HepG2 (cell line): ENCODE measurements around the gene SYT8. TPM values are rescaled to one million over a fixed set of nuclear protein-coding genes. Genes with fewer than 3 reads are reported as not detected.

Experiments
- ATAC-seq: fragments of 200-7000 bp; cut with Tn5 transposase; 3 replicates; pipeline ENCODE4 v1.9.1; 2020; ENCODE audit warnings: mild to moderate bottlenecking, moderate library complexity
- BruUV-seq: library from RNA; stranded (reverse); fragments of 400-500 nt; replicated peaks from 2 replicates; lab custom pipeline; 2021; lab: Mats Ljungman, UMichigan
- CTCF ChIA-PET: fragments of 300-600 bp; formaldehyde crosslinking; extraction: SDS; loops from one replicate; lab custom pipeline; 2021; ENCODE audit warnings: low total read pairs, inconsistent platforms, low intra/inter-chr PET ratio; lab: Yijun Ruan, JAX
- POLR2A ChIA-PET: fragments of 350-600 bp; sonication (Branson Sonifier 250); formaldehyde crosslinking; loops from one replicate; lab custom pipeline; 2020; ENCODE audit warnings: antibody characterized with exemption, inconsistent platforms; lab: Yijun Ruan, JAX
- DNase-seq: peaks from one replicate; pipeline ENCODE4 v3.0.0-alpha.2; 2015; ENCODE audit warnings: low spot score
- FAIRE-seq: peaks from 3 replicates; lab custom pipeline; 2011; peaks lifted over from hg19 to GRCh38; lab: Jason Lieb, UNC
- H2AFZ ChIP-seq: one replicate; pipeline ENCODE4 v1.6.1; 2011; ENCODE audit warnings: low read length, inconsistent platforms
- H3K27ac ChIP-seq: fragments of 300-600 bp; 3 replicates; pipeline ENCODE4 v1.8.0; 2011; ENCODE audit warnings: mixed run types, mild to moderate bottlenecking, mixed read lengths, low read length, inconsistent platforms; ENCODE audit not compliant: insufficient read depth; ENCODE audit errors: extremely low read length
- H3K27me3 ChIP-seq, 2 experiments: fragments of 200-600 bp in 1 of 2; 2 replicates in 1 of 2; 3 replicates in 1 of 2; pipeline versions ENCODE4 v1.6.0 to v1.8.0; 2011; ENCODE audit warnings: low read length in 2 of 2, mild to moderate bottlenecking in 2 of 2, moderate library complexity in 2 of 2, inconsistent platforms in 1 of 2; ENCODE audit not compliant: insufficient read depth in 2 of 2, control insufficient read depth in 1 of 2
- H3K36me3 ChIP-seq, 2 experiments: fragments of 200-600 bp in 1 of 2; replicated peaks in 1 of 2; 2 replicates in 1 of 2; 3 replicates in 1 of 2; pipeline versions ENCODE4 v1.5.1 to v1.8.0; 2011; ENCODE audit warnings: low read length in 2 of 2, inconsistent platforms in 1 of 2; ENCODE audit not compliant: insufficient read depth in 2 of 2, control insufficient read depth in 1 of 2
- H3K4me1 ChIP-seq: 2 replicates; pipeline ENCODE4 v1.5.1; 2012; ENCODE audit warnings: low read length, inconsistent platforms; ENCODE audit not compliant: insufficient read depth
- H3K4me2 ChIP-seq: 2 replicates; pipeline ENCODE4 v1.6.0; 2011; ENCODE audit warnings: low read depth, low read length, inconsistent platforms
- H3K4me3 ChIP-seq, 3 experiments: fragments of 200-600 bp in 1 of 3; sonication (generic), shearing (Covaris generic) in 1 of 3; replicated peaks in 1 of 3; 2 replicates each; pipeline ENCODE4 v1.5.1; 2011 to 2016; ENCODE audit warnings: low read length in 3 of 3, inconsistent platforms in 2 of 3, low read depth in 2 of 3, mild to moderate bottlenecking in 2 of 3, control low read depth in 1 of 3, mixed read lengths in 1 of 3; ENCODE audit not compliant: insufficient read depth in 1 of 3
- H3K79me2 ChIP-seq: one replicate; pipeline ENCODE4 v1.6.1; 2011; ENCODE audit warnings: low read length, inconsistent platforms; ENCODE audit not compliant: insufficient read depth
- H3K9ac ChIP-seq: 2 replicates; pipeline ENCODE4 v1.6.0; 2011; ENCODE audit warnings: mild to moderate bottlenecking, low read depth, low read length, inconsistent platforms; ENCODE audit not compliant: insufficient read depth
- H3K9me3 ChIP-seq: 2 replicates; pipeline ENCODE4 v1.5.1; 2012; ENCODE audit warnings: mild to moderate bottlenecking, low read length
- H4K20me1 ChIP-seq: 2 replicates; pipeline ENCODE4 v1.6.0; 2011; ENCODE audit warnings: inconsistent platforms, mild to moderate bottlenecking, low read length, moderate library complexity; ENCODE audit not compliant: insufficient read depth
- ARID5B ChIP-seq: IDR thresholded peaks from 2 replicates; pipeline ENCODE4 v1.4.0; 2020; ENCODE audit warnings: mild to moderate bottlenecking, missing genetic modification reagents
- BHLHE40 ChIP-seq: IDR thresholded peaks from 2 replicates; pipeline ENCODE4 v1.6.1; 2011; ENCODE audit warnings: low read length, improper control_type of control experiment
- SMARCE1 ChIP-seq: fragments of 450-650 bp; IDR thresholded peaks from 2 replicates; pipeline ENCODE4 v1.6.1; 2017; ENCODE audit warnings: borderline replicate concordance
- SRSF4 ChIP-seq: fragments of 200-400 bp; formaldehyde crosslinking; IDR thresholded peaks from one replicate; pipeline ENCODE4 v1.6.1; 2018; ENCODE audit warnings: mild to moderate bottlenecking, low read depth, low read length, moderate library complexity; ENCODE audit not compliant: poor library complexity, severe bottlenecking
- SRY ChIP-seq: sonication (generic); formaldehyde crosslinking; IDR thresholded peaks from 2 replicates; pipeline ENCODE4 v1.8.0; 2022; ENCODE audit warnings: mild to moderate bottlenecking, missing genetic modification reagents
- U2AF1 ChIP-seq: fragments of 200-400 bp; formaldehyde crosslinking; optimal IDR thresholded peaks from 2 replicates; pipeline ENCODE3; 2017; ENCODE audit warnings: mild to moderate bottlenecking, low read depth, low read length
- ZNF292 ChIP-seq: sonication (generic); formaldehyde crosslinking; IDR thresholded peaks from 2 replicates; pipeline ENCODE4 v1.8.1; 2022; ENCODE audit warnings: mild to moderate bottlenecking, low read depth, missing genetic modification reagents, borderline replicate concordance
- ZNF546 ChIP-seq: sonication (generic); formaldehyde crosslinking; conservative IDR thresholded peaks from 2 replicates; pipeline ENCODE4 v1.8.1; 2023; ENCODE audit warnings: mild to moderate bottlenecking, missing genetic modification reagents
- ZNF83 ChIP-seq: sonication (generic); formaldehyde crosslinking; IDR thresholded peaks from 2 replicates; pipeline ENCODE4 v1.4.0; 2020; ENCODE audit warnings: missing genetic modification reagents, mild to moderate bottlenecking, borderline replicate concordance
- ZSCAN29 ChIP-seq: sonication (generic); formaldehyde crosslinking; conservative IDR thresholded peaks from 2 replicates; pipeline ENCODE4 v1.4.0; 2020; ENCODE audit warnings: mild to moderate bottlenecking, missing genetic modification reagents
- WGBS: methylation state at CpG from one replicate; pipeline ENCODE4 v1.1.6; 2017; ENCODE audit warnings: low lambda C conversion rate; 5-methylcytosine and 5-hydroxymethylcytosine counted together
- in situ Hi-C: cut with HindIII; loops from 2 replicates; pipeline ENCODE4 v1.10.0; 2017; ENCODE audit warnings: low pct_unique_long_range_greater_than_20kb; ENCODE audit not compliant: extremely low pct_ligation_motif_present
- intact Hi-C: fragments of 100-400 bp; cut with micrococcal nuclease; formaldehyde crosslinking; loops from one replicate; pipeline ENCODE4 v1.10.0; 2022; ENCODE audit not compliant: unreplicated experiment
- polyA plus RNA-seq, 8 experiments: library from polyadenylated mRNA; depleted of rRNA in 3 of 8; stranded (reverse) in 7 of 8; unstranded in 1 of 8; fragments of >200 nt; fragmentation: Illumina TruSeq in 4 of 8; extraction: Trizol in 4 of 8; gene quantifications; 2 replicates each; pipeline versions ENCODE4 v1.2.1 to v1.2.3, GENCODE V29; 2011 to 2016; ENCODE audit warnings: low read depth in 4 of 8, missing spikeins in 1 of 8, mixed read lengths in 1 of 8; ENCODE audit not compliant: insufficient read depth in 1 of 8
- total RNA-seq, 5 experiments: library from RNA; depleted of rRNA; stranded (reverse); fragments of >200 nt; fragmentation: Illumina TruSeq; extraction: Trizol; gene quantifications; 2 replicates each; pipeline ENCODE4 v1.2.3, GENCODE V29; 2016; ENCODE audit warnings: low read depth in 1 of 5
- TF ChIP-seq, protein P1 (sequence below): sonication (generic); formaldehyde crosslinking; IDR thresholded peaks from 2 replicates; pipeline ENCODE4 v1.4.0; 2020; ENCODE audit warnings: missing genetic modification reagents
- TF ChIP-seq, protein P2 (sequence below): IDR thresholded peaks from 2 replicates; pipeline ENCODE4 v1.6.1; 2012; ENCODE audit warnings: low read length, improper control_type of control experiment

The SYT8 gene
- total and polyA plus RNA-seq, 2 of the 13 experiments (the other 11 are each of a cell fraction or from before 2014, with no cell fraction given), result 0.60 to 2.3 TPM

DNA sequence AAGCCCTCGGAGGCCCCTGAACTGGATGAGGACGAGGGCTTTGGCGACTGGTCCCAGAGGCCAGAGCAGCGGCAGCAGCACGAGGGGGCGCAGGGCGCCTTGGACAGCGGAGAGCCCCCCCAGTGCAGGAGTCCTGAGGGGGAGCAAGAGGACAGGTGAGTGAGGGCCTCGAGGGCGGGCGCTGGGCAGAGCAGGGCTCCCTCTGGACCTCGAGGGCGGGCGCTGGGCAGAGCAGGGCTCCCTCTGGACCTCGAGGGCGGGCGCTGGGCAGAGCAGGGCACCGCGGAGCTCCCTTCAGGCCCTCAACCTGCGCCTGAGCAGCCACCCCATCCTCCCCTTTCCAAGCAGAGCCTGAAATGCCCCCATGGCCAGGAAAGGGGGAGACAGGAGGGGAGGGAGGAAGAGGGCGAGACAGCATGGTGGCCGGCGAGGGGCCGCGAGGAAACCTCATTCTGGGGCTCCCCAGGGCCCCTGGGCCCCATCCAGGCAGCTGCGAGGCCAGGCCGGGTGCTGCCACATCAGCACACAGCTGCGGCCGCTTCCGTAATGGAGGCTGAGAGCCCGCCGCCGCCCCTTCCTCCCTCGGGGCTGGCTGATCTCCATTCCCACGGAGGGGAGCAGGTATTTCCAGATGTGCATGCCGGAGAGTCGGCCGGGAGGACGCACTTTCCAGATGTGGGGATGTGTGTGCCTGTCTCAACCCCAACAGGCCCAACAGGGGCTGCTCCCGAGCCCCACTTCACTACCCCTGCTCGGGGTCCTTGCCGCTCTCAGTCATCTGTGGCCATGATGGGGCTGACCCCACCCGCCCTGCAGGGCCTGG is 46.9 kb downstream of the SYT8 start:
- Histone ChIP-seq H3K4me3 (no peak overlapping the region), H3K9ac (no peak overlapping the region), H3K4me1 (peaks cover 27% of the 10 kb centered on the region), H3K4me2 (no peak overlapping the region), H3K79me2 (no peaks in the 10 kb centered on the region), H3K9me3 (no peaks in the 10 kb centered on the region), H4K20me1 (no peaks in the 10 kb centered on the region), H2AFZ (no peak overlapping the region), H3K36me3 (no peaks in the 10 kb centered on the region), H3K27me3 (peaks cover 6 to 57% of the 10 kb centered on the region in 2 experiments; a peak in 4 of 5 replicates), H3K27ac (no peak overlapping the region)
- DNase-seq, result no peak
- FAIRE-seq, result no peak
- TF ChIP-seq ARID5B (CRISPR knock-in tag) (no peak), ZNF546 (CRISPR knock-in tag) (no peak), SRSF4 (no peak), ZSCAN29 (CRISPR knock-in tag) (no peak), ZNF292 (CRISPR knock-in tag) (no peak), U2AF1 (no peak), SMARCE1 (no peak), ZNF83 (CRISPR knock-in tag) (no peak), BHLHE40 (no peak), SRY (CRISPR knock-in tag) (no peak)
- TF ChIP-seq, protein P1, sequence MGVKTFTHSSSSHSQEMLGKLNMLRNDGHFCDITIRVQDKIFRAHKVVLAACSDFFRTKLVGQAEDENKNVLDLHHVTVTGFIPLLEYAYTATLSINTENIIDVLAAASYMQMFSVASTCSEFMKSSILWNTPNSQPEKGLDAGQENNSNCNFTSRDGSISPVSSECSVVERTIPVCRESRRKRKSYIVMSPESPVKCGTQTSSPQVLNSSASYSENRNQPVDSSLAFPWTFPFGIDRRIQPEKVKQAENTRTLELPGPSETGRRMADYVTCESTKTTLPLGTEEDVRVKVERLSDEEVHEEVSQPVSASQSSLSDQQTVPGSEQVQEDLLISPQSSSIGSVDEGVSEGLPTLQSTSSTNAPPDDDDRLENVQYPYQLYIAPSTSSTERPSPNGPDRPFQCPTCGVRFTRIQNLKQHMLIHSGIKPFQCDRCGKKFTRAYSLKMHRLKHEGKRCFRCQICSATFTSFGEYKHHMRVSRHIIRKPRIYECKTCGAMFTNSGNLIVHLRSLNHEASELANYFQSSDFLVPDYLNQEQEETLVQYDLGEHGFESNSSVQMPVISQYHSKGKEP, result no peak
- TF ChIP-seq, protein P2, sequence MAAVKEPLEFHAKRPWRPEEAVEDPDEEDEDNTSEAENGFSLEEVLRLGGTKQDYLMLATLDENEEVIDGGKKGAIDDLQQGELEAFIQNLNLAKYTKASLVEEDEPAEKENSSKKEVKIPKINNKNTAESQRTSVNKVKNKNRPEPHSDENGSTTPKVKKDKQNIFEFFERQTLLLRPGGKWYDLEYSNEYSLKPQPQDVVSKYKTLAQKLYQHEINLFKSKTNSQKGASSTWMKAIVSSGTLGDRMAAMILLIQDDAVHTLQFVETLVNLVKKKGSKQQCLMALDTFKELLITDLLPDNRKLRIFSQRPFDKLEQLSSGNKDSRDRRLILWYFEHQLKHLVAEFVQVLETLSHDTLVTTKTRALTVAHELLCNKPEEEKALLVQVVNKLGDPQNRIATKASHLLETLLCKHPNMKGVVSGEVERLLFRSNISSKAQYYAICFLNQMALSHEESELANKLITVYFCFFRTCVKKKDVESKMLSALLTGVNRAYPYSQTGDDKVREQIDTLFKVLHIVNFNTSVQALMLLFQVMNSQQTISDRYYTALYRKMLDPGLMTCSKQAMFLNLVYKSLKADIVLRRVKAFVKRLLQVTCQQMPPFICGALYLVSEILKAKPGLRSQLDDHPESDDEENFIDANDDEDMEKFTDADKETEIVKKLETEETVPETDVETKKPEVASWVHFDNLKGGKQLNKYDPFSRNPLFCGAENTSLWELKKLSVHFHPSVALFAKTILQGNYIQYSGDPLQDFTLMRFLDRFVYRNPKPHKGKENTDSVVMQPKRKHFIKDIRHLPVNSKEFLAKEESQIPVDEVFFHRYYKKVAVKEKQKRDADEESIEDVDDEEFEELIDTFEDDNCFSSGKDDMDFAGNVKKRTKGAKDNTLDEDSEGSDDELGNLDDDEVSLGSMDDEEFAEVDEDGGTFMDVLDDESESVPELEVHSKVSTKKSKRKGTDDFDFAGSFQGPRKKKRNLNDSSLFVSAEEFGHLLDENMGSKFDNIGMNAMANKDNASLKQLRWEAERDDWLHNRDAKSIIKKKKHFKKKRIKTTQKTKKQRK, result no peak
- no TSS peak for BruUV-seq
- ATAC-seq, result peak; percentile 5
- WGBS, result 26% methylated on average over 28 of the region's 43 CpGs
- CTCF ChIA-PET, result interaction anchor here (7.1 kb wide), 1 partner anchor 270 kb away, joined by 108 read pairs; no protein-coding TSS in a partner anchor
- POLR2A ChIA-PET, result interaction anchor here (0.8 to 1.5 kb wide), 4 partner anchors 107 to 519 kb away, joined by 3 to 21 read pairs (median 5); partner anchors contain the start of gene TSSC4
- in situ Hi-C loops, result loop anchor here (5.0 kb wide), 1 partner anchor 271 kb away; no protein-coding TSS in a partner anchor
- intact Hi-C loops, result loop anchor here (1.0 to 5.0 kb wide), 2 partner anchors 269 to 471 kb away; no protein-coding TSS in a partner anchor
